Smooth muscle cell (in vitro differentiated cells): Measurements from ENCODE around the gene INTS14. TPM values are rescaled to one million over a fixed set of nuclear protein-coding genes. Genes with fewer than 3 reads are reported as not detected.

Experiments
- DNase-seq: peaks from one replicate; lab custom pipeline; 2025; ENCODE audit not compliant: unreplicated experiment; lab: John Stamatoyannopoulos, UW
- H2AFZ ChIP-seq: fragments of 200-600 bp; sonication (generic); 2 replicates; pipeline ENCODE4 v1.6.0; 2016; ENCODE audit warnings: antibody characterized with exemption, low read depth, mild to moderate bottlenecking
- H3F3A ChIP-seq: fragments of 200-600 bp; sonication (generic); 2 replicates; pipeline ENCODE4 v1.6.0; 2017; ENCODE audit warnings: antibody characterized with exemption, low read depth
- H3K27ac ChIP-seq: fragments of 200-600 bp; sonication (generic); 2 replicates; pipeline ENCODE4 v1.5.1; 2016; ENCODE audit warnings: low read depth, mild to moderate bottlenecking
- H3K27me3 ChIP-seq: fragments of 200-600 bp; sonication (generic); 2 replicates; pipeline ENCODE4 v1.6.1; 2016; ENCODE audit warnings: low read depth, mild to moderate bottlenecking
- H3K36me3 ChIP-seq: fragments of 200-600 bp; sonication (generic); 2 replicates; pipeline ENCODE4 v1.5.1; 2016; ENCODE audit warnings: low read depth
- H3K4me1 ChIP-seq: fragments of 200-600 bp; sonication (generic); 2 replicates; pipeline ENCODE4 v1.5.1; 2016; ENCODE audit warnings: low read depth
- H3K4me2 ChIP-seq: fragments of 200-600 bp; sonication (generic); 2 replicates; pipeline ENCODE4 v1.6.0; 2016; ENCODE audit warnings: mild to moderate bottlenecking
- H3K4me3 ChIP-seq: fragments of 200-600 bp; sonication (generic); 2 replicates; pipeline ENCODE4 v1.5.1; 2016; ENCODE audit warnings: mild to moderate bottlenecking
- H3K79me2 ChIP-seq: fragments of 200-600 bp; sonication (generic); 2 replicates; pipeline ENCODE4 v1.6.0; 2016; ENCODE audit warnings: low read depth, mild to moderate bottlenecking
- H3K9ac ChIP-seq: fragments of 200-600 bp; sonication (generic); 2 replicates; pipeline ENCODE4 v1.6.0; 2016; ENCODE audit warnings: low read depth
- H3K9me3 ChIP-seq: fragments of 200-600 bp; sonication (generic); replicated peaks from 2 replicates; pipeline ENCODE4 v1.5.1; 2016; ENCODE audit warnings: low read depth
- H4K20me1 ChIP-seq: fragments of 200-600 bp; sonication (generic); 2 replicates; pipeline ENCODE4 v1.6.0; 2016; ENCODE audit warnings: low read depth
- CTCF ChIP-seq: fragments of 200-600 bp; sonication (generic); IDR thresholded peaks from 2 replicates; pipeline ENCODE4 v1.5.1; 2017; ENCODE audit warnings: borderline replicate concordance, mild to moderate bottlenecking, antibody characterized with exemption; ENCODE audit not compliant: insufficient read depth, poor library complexity, severe bottlenecking
- WGBS: methylation state at CpG from one replicate; pipeline ENCODE4 v1.1.7; 2016; ENCODE audit warnings: low lambda C conversion rate; 5-methylcytosine and 5-hydroxymethylcytosine counted together
- polyA plus RNA-seq: library from polyadenylated mRNA; unstranded; fragments of >200 nt; fragmentation: Nextera tagmentation; extraction: Ambion mirVana; gene quantifications from 2 replicates; pipeline ENCODE4 v1.2.1, GENCODE V29; 2016
- total RNA-seq: library from RNA; depleted of rRNA; stranded (reverse); fragments of >200 nt; gene quantifications from 2 replicates; pipeline ENCODE4 v1.2.3, GENCODE V29; 2014

The INTS14 gene
- total and polyA plus RNA-seq, 2 experiments from 2014 or later = 18.3 to 22.5 TPM

DNA sequence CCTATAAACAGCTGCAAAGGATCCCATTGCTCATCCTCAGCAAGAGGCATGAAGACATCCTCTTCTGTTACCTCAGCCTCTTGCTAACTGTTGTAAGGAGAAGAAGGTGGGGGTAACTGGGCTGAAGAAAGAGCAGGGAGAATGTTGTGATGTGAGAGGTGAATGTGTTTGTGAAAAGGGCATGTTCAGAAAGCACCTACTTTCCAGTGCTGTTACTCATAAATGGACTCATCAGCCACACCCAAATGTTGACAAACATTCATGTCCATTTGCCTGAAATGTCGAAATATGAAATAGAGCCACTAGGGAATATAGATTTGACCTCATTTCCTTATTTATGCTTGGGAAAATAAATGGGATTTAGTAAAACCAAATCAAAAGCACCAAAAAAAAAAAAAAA is 23.4 kb upstream of the INTS14 start:
- Histone ChIP-seq H3K36me3 (no peaks in the 10 kb centered on the region), H3K4me3 (no peak overlapping the region), H3K4me1 (no peaks in the 10 kb centered on the region), H3K27me3 (no peaks in the 10 kb centered on the region), H3F3A (no peaks in the 10 kb centered on the region), H3K9me3 (no peaks in the 10 kb centered on the region), H3K27ac (no peak overlapping the region), H4K20me1 (no peaks in the 10 kb centered on the region), H3K79me2 (no peaks in the 10 kb centered on the region), H2AFZ (no peak overlapping the region), H3K4me2 (no peak overlapping the region), H3K9ac (no peak overlapping the region)
- no peak for DNase-seq
- no peak for TF ChIP-seq CTCF
- 100% methylated on average over 1 of the region's 1 CpG for WGBS

DNA sequence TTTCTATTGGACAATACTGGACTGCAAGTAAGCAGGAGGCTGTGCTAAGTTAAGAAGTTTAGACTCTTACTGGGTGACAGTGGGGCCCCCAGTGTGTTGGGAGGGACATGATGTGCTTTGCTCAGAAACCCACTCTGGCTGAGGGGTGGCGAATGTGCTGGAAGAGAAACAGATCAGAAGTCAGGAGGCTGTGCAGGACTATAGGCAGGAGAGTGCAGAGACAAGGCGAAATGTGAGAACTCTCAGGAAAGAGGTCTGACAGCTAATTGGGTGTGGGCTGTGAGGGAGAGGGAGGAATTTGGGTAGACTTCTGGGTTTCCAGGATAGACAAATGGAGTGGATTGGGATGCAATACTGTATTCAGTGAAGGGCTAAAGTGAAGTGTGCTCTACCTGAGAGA is 22.8 kb upstream of the INTS14 start:
- no peak overlapping the region for H3K27ac ChIP-seq
- TF ChIP-seq CTCF = no peak
- no peaks in the 10 kb centered on the region for H3K9me3 ChIP-seq
- H3K4me1 ChIP-seq = no peaks in the 10 kb centered on the region
- no peaks in the 10 kb centered on the region for H3K27me3 ChIP-seq
- no peak overlapping the region for H3K9ac ChIP-seq
- 80% methylated on average over 2 of the region's 2 CpGs for WGBS
- H4K20me1 ChIP-seq = no peaks in the 10 kb centered on the region
- H3F3A ChIP-seq = no peaks in the 10 kb centered on the region
- no peak for DNase-seq
- no peak overlapping the region for H3K4me3 ChIP-seq
- H3K4me2 ChIP-seq = no peak overlapping the region
- no peaks in the 10 kb centered on the region for H3K79me2 ChIP-seq
- H3K36me3 ChIP-seq = no peaks in the 10 kb centered on the region
- H2AFZ ChIP-seq = no peak overlapping the region

- Histone ChIP-seq H3F3A (no peaks in the 10 kb centered on the region), H3K27ac (no peak overlapping the region), H3K4me1 (no peaks in the 10 kb centered on the region), H3K79me2 (no peaks in the 10 kb centered on the region), H3K27me3 (no peaks in the 10 kb centered on the region), H3K36me3 (no peaks in the 10 kb centered on the region), H3K9me3 (no peaks in the 10 kb centered on the region), H3K4me3 (no peak overlapping the region), H3K9ac (no peak overlapping the region), H2AFZ (no peak overlapping the region), H3K4me2 (no peak overlapping the region), H4K20me1 (no peaks in the 10 kb centered on the region)
- no peak for TF ChIP-seq CTCF
- DNase-seq = no peak
- WGBS = 43% methylated on average over 4 of the region's 4 CpGs
These were observed 21.9 kb upstream of the INTS14 start for GRCh38 chr15:65632780-65633375.

DNA sequence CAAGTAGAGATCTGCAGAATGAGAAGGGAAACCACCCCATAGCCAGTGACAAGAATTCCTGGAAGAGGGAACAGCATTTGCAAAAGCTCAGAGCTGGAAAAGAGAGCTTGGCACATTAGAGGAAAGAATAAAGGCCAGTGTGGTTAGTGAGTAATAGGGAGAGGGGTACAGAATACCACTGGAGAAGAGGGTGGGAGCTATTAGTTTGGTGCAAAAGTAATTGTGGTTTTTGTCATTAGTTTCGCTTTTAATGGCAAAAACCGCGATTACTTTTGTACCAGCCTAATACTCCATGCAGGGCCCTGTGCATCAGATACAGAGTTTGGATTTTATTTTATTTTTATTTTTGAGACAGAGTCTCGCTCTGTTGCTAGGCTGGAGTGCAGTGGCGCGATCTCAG is 20.6 kb upstream of the INTS14 start:
- no peak overlapping the region for H3K4me2 ChIP-seq
- H3K9me3 ChIP-seq = no peaks in the 10 kb centered on the region
- H3K79me2 ChIP-seq = no peaks in the 10 kb centered on the region
- 99% methylated on average over 6 of the region's 6 CpGs for WGBS
- no peaks in the 10 kb centered on the region for H3K36me3 ChIP-seq
- no peak for TF ChIP-seq CTCF
- no peak overlapping the region for H2AFZ ChIP-seq
- no peak for DNase-seq
- H3K4me3 ChIP-seq = no peak overlapping the region
- no peaks in the 10 kb centered on the region for H3K27me3 ChIP-seq
- H3K4me1 ChIP-seq = no peaks in the 10 kb centered on the region
- no peaks in the 10 kb centered on the region for H3F3A ChIP-seq
- H4K20me1 ChIP-seq = no peaks in the 10 kb centered on the region
- H3K9ac ChIP-seq = no peak overlapping the region
- H3K27ac ChIP-seq = no peak overlapping the region
